GDM1 (cell line): ENCODE measurements around the gene SND1.
"Not testable (repeated sequence)": the region's sequence is repeated elsewhere in the genome, so short reads cannot be mapped to it uniquely, and the experiment has no call there.

Source experiments
- DNase-seq: peaks from one replicate; lab custom pipeline; 2025; lab: John Stamatoyannopoulos, UW

Gene SND1

DNA sequence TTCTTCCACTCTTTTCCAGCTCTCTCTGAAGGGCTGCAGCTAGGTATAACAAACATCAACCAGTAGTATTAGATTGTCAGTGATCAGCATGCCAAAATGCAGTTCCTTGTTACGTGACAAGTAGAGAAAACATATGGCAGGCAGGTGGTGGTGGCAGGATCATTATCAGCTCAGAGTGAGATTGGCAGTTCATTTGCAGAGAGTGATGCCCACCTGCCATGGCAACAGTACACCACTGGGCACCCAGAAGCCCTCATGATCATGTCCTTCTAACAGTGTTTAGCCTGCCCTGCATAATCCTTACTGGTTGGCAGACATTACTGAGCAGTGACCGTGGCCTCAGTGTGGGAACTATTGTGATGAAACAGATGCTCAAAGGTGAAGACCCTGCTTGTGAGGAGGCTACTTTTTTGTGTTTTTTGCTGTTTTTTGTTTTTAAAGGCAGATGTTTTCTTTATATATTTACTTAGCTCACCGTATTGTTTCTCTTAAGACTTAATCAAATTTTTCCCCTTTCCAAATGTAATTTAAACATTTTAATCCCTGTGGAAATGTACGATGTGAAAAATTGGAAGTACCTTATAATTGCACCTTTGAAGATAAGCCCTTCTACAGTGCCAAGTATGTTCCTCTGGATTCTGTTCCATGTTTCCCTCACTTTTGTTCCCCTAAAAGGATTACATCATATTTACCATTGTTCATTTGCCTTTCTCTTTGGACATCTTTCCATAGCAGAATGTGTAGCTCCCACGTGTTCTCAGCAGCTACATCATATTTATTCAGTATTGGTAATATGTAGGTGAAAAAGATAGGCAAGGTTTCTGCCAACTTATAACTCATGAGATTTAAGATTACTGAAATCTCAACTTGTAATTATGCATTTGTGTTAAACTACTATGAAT is 179.6 kb downstream of the SND1 start:
- DNase-seq, result no peak

DNA sequence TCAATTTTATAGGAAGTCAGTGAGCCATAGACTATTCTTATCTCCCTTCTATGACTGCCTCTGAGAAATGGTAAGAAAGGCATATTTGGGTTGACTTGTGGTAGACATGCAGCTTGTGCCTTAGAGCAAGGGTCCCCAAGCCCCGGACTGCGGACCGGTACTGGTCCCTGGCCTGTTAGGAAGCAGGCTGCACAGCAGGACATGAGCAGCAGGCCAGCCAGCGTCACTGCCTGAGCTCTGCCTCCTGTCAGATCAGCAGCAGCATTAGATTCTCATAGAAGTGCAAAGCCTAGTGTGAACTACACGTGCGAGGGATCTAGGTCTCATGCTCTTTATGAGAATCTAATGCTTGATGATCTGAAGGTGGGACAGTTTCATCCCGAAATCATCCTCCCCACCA is 180.6 kb downstream of the SND1 start:
- no peak for DNase-seq

DNA sequence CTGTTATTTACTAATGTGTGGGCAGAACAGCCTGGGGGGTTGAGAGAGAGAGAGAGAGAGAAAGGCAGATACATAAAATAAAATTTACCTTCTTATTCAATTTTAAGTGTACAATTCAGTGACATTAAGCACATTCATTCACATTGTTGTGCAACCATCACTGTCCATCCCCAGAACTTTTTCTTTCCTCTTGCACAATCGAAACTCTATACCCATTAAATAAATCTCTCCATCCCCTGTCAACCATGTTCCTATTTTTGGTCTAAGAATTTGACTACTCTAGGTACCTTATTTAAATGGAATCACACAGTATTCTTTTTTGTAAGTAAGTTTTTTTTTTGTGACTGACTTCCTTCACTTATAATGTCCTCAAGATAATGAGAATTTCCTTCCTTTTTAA is 181.6 kb downstream of the SND1 start:
- DNase-seq, result no peak

DNA sequence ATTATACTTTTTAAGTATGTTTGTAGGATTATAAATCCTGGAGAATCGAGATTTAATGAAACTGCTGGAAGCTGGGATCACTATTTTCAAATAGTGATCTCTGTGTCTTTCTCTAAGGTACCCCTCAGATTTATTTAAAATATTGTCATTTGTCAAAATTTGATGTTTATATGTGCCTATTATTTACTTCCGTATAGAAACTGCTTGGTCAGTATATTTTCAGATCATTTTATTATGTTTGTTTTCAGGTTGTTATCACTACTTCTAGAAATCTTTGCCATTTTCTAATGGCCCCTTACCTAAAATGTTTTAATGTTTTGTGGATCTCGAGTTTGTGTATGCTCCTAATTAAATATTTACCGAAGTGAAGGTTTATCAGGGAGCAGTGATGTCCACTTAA is 183.7 kb downstream of the SND1 start:
- no peak for DNase-seq

DNA sequence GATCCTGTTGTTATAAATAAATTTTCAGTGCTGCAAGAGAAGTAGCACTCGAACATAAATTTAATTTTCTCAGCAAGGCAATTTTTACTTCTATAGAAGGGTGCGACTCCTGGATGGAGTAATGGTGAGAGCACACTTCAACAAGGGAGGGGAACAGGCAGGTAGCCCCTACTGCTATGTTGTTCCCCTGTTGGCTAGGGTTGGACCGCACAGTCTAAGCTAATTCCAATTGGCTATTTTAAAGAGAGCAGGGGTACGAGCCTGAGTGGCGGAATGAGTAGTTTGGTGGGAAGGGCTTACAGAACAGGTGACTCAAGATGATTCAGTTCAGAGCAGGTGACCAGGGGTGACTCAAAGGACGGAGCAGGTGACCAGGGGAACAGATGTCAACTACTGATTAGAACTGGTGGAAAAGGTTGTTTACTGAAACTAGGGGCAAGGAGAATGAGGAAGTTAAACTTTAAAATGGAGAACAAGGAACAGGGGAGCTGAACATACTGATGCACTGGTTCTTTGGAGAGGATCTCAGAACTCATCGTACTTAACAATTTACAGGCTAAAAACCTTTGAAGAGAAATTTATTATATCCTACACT is 185.9 kb downstream of the SND1 start:
- not testable (repeated sequence) for DNase-seq

DNA sequence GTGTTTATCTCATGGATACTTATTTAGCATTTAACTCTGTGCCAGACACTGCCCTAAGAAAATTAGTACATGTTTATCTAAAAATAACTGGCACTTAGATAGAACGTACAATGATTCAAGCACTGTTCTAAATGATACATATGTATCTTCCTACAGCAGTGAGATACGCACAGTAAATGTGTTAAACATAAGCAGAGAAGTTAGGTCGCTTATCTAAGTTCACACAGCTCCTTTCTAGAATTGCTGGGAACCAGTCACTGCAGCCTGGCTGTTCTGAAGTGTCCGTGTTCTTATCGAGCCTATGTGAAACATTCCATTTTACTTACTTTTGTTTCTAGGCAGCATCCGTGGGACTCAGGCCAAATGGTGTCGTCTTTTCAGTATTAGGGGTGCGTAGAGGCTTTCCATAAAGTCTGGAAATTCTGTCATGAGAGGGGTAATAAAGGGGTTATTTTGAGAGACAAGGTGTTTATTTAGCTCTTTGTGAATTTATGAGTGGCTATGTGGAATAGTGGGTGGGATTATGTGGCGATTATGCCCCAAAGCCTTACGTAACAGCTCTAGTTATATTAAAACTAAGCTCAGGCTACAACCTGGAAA is 186.9 kb downstream of the SND1 start:
- no peak for DNase-seq

DNA sequence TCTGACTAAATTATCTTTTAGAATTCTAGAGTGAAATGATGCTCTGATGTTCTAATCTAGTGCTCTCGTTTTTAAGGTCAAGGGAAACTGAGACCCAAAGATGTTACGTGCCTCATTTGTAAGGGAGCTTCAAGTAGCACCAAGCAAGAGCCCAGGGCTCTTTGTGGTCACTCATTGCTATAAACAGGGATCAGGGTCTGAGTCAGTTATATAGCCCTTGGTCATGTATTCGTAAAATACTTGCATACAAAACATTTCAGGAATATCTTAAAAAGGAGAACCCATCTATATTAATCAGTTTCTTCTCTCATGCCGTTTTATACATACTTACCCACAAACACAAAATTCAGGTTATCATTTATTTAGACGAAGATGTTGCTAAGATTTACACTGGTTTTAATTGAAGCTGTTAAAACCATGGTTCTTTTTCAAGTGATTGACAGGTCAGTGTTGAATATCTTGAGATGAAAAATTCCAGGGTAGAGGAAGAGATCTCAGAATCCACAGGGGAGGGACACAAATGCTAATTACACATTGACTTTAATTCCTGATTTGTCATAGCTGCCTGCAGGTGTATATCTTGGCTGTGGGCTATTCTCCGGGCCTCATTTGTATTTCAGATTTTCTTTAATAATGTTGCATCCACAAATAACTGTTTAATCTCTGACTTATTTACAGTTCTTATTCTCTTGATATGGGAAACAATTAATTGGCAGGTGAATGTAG is 188.4 kb downstream of the SND1 start:
- DNase-seq, result no peak

DNA sequence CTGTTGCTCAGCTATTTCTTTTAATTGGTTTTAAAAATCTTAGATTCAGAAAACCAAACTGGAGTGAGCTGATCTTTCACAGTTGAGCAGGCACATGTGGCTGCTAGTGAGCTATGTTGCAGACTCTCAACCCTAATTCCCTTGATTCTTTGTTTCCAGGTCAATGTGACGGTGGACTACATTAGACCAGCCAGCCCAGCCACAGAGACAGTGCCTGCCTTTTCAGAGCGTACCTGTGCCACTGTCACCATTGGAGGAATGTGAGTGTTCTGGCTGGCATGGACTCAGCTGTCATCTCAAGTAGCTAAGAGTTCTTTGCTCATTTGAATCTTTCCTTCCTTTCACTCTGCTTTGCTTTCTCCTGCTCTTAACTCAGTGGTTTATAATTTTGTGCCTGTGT is 192.2 kb downstream of the SND1 start:
- DNase-seq, result no peak

DNA sequence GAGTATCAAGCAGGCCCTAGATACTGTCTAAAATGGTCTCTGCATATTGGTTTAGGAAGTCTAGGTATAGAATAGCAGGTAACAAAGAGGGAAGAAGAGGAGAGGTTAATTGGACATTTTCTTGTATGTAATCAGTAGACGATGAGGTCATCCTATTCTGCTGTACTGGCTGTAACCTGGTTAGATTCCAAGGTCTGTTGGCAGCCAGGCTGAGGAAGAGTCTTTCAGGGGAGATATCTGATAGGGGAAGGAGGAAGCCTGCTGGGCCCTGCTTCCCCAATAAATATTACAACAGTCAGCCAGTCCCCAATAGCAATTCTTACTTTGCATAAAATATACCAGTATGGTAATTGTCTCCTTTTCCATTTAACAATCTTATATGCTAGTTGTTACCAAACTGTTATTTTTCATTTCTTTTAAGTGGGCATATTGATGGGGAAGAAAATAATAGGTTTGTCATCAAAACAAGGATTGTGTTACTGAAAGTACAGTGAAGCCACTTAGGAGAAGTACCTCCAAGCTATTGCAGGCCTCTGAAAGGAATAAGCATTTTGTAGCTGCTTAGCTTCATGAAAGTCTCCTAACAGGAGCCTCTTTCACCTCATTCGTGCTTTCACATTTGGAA is 192.8 kb downstream of the SND1 start:
- no peak for DNase-seq

DNA sequence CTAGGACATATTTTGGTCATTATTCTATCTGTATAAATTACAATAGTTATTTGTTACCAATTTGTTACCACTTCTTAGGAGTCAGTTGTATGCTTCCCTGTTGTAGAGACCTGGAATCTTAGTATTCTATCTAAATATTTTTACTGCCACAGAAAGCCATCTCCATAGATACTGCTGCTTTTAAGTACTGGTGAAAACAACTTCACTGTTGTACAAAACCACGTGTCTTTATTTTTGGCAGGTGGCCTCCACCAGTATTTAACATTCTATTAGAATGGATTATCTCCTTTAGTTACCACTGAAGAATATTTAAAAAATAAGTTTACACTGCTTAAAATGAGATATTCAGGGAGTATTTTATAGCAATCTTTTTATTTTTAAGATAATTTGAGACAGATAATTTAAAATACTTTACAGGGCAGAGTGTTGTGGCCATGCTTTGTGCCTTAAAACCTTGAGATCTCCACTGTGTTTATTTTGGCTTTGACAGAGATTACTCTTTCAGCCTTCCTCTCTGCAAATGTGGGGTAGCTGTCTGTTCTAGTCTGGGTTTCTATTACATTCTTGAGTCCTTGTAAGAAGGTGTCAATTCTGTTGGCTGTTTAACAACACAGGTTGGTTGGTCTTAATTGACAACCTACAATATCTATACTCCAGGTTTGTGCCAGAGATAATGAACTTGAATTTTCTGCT is 193.7 kb downstream of the SND1 start:
- DNase-seq, result no peak

DNA sequence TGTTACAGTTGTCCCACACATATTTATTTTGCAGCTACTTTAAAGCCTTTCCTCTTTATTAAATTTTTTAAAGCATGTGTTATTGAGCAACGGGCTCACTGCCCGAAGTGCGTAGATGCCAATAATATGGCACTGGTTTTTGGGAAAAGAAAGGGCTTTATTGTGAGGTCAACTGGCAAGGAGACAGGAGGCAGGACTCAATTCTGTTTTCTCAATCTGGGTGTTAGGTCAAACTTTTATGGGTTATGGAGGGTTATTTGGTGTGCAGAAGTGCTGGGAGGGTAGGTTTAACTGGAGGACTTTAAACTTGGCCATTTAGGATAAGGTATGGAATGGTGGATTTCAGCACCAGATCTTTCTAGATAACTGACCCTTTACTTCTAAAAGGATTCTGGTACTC is 195.6 kb downstream of the SND1 start:
- no peak for DNase-seq

DNA sequence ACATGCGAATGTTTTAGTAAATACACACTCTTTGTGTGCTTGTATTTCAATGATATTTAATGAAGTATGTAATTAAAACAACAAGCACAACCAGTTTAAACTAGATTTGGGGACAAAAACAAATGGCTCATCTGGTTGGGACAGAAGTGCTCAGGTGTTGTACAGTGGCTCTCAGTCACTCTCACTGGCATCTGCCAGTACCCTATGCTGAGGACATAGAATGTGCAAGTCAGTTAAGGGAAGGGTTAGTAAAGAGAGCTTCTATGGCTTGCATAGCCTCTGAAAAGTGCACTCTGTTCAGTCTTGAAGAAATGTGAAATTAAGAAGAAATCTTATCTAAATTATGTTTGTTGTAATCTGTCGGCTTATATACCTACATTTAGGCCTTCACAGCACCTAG is 196.2 kb downstream of the SND1 start:
- DNase-seq, result no peak

DNA sequence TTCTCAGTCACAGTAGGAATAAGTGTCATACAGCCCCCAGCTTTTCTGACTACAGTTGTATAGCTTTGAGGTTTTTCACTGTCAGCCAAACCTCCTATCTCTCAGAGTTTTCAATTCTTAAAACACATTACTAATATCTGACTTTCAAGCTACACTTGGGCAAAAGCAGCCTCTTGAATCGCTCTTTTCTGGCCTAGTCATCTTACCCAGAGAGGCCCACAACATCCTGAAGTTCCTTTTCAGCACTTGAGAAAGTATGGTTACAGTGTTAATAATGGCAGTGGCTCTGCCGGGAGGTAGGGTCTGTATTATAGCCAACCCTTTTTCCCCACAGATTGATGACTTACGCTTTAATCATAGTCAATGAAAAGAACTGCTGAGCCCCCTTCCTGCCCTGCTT is 198.2 kb downstream of the SND1 start:
- no peak for DNase-seq

DNA sequence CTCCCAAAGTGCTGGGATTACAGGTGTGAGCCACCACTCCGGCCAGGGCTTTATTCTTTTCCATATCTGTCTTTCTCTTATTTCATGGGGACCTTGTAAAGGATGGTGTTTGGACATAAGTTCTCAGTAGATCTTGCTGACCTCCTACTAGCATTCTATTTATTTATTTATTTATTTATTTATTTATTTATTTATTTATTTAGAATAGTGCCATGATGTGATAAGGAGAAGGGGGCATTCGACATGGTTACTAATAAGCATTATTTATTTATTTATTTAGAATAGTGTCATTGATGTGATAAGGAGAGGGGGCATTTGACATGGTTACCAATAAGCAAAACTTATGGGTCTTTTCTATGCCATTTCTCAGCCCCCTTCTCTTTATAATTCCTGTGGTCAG is 202.4 kb downstream of the SND1 start:
- no peak for DNase-seq

DNA sequence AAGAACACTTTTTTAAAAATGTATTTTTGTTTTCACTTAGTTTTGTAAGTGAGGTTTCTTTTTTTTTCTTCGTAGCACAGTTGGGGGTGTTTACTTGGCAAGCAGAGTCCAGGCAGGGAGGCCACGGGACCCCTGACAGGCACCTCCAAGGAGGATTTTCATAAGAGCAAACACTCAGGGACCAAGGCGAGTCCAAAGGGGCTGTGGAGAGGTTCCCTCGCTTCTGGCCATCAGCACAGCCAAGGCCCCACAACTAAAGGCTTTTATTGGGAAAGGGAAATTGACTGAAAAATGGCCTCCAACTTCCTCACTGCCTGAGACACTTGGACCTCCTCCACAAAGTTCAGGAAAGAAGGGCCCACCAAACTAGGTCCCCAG is 205.5 kb downstream of the SND1 start:
- no peak for DNase-seq

DNA sequence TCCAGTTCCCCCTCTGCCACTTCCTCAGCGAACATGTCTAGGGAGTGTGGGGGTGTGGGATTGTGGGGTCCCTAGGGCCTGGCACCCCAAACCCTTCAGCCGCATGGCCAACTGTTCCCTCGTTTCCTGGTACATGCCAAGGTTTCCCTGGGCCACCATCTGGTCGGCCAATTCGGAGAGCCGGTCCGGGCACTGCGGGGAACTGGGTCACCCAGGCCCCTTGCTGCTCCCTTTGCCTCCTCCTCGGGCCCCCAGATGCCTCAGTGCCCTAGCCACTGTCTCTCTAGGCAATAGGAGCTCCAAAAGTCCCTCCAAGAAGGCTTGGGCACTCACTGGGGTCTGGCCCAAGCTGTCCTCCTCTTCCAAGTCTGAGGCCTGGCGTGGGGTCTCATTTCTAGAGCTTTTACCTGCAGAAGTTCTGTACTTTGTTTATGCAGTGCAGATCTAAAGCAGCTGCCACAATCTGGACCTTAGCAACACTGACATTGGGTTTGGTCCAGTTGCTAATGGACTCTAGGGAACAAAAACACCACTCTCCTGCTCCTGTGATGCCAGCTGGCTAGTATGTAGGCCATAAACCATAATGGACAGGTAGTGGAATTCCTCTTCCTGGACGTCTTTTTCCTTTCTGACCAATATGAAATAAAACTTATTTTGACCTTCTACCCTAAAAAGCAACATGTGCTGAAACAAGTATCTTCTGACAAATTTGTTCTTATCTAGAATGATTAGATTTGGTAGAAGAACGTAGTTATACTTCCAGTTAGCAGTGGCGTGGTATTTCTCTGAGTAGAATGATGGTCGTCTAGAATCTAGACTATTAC is 206.3 kb downstream of the SND1 start:
- DNase-seq, result no peak

DNA sequence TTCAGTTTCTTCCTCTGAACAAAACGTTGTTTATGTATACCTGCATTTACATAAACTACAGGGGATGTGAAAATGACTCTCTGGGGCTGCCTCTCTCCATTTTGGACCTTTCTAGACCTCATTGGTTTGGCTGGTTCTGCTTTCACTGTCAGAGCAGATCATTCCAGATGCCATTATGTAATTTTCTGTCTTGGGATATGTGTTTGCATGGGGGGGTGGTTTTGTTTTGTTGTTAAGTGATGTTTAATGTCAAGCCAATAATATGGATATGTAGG is 206.9 kb downstream of the SND1 start:
- DNase-seq, result no peak

DNA sequence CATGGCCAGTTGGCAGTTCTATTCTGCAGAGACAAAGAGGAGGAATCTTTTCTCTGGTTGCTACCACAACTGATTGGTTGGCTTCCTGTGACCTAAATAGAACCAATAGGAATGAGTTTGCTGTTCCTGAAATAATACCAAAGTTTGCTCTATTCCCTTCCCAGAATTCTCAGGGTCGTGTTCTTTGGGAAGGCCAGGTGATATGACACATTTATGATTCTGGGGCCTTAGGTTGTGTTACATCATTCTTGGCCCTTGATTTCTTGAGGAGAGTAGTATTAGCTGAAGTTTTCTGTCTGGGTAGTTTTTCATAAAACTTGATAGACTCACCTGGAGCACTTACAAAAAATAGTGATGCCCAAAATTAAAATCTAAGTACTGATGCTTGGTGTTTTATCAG is 207.3 kb downstream of the SND1 start:
- no peak for DNase-seq

DNA sequence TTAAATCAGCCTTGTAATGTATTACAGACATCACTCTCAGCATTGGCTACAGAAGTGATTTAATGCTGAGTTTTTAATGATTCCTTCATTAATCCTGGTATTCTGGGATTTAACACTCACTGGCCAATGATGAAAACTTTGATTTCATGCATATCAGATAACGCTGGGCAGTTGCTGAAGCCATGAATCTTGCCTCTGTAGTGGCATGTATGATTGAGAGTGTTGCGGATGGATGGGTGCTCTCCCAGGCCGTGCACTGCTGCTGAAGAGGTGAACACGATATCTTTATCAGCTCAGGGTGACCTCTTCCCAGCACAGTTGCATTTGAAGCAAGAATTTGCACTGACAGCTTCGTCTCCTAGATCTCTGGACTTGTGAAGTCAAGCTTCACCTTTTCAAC is 210.5 kb downstream of the SND1 start:
- no peak for DNase-seq

DNA sequence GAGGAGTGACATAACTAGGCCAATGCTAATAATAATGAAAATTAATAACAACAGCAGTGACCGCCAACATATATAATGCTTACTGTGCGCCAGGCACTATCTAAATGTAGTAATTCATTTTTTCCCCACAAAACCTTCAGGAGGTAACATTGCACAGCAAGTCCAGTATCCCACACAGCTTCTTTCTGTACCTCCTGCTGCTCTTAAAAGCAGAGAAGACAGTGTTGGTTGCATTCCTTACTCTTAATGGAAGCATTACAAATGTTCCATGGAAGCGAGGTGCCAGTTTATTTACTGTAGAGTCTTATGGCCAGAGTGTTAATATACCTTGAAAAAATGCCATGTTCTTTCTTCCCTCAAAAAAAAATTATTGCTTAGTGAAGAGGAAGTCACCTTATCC is 211.1 kb downstream of the SND1 start:
- DNase-seq, result no peak

DNA sequence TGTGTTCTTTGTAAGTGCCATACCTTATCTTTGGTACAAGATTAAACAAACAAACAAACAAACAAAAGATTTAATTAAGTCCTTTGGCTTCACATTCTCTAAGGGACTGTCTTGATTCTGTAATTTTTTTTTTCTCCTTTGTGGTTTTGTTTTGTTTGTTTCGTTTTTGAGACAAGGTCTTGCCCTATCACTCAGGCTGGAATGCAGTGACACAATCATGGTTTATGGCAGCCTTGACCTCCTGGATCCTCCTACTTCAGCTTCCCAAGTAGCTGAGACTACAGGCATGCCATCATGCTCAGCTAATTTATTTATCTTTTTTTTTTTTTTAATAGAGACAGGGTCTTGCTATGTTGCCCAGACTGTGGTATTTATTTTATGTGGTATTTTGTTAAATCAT is 213.5 kb downstream of the SND1 start:
- DNase-seq, result no peak
